DMS153 treated with DMSO at 0.1 percent for 48 hours (cell line): ENCODE results near the gene ABCC9.
"Not testable (repeated sequence)": the region's sequence is repeated elsewhere in the genome, so short reads cannot be mapped to it uniquely, and the experiment has no call there.

Experiments used
- DNase-seq: peaks from one replicate; lab custom pipeline; 2025; ENCODE audit not compliant: unreplicated experiment; lab: John Stamatoyannopoulos, UW

Gene ABCC9

GRCh38 chr12:21934173-21934572, 7.1 kb downstream of the ABCC9 start:
- DNase-seq: no peak

- DNase-seq: no peak
These were observed 7.6 kb downstream of the ABCC9 start for GRCh38 chr12:21933656-21934055.

- DNase-seq: not testable (repeated sequence)
These were observed 11.3 kb downstream of the ABCC9 start for GRCh38 chr12:21929972-21930371.

GRCh38 chr12:21925296-21925913, 15.8 kb downstream of the ABCC9 start:
- no peak for DNase-seq

- no peak for DNase-seq
These were observed 19.8 kb downstream of the ABCC9 start for GRCh38 chr12:21921436-21921835.

- DNase-seq: no peak
These were observed 22.8 kb downstream of the ABCC9 start for GRCh38 chr12:21918456-21918855.

GRCh38 chr12:21913823-21914222, 27.4 kb downstream of the ABCC9 start:
- no peak for DNase-seq

- no peak for DNase-seq
These were observed 28.9 kb downstream of the ABCC9 start for GRCh38 chr12:21912318-21912717.

- DNase-seq: no peak
These were observed 29.4 kb downstream of the ABCC9 start for GRCh38 chr12:21911832-21912231.

- DNase-seq: no peak
These were observed 30.6 kb downstream of the ABCC9 start for GRCh38 chr12:21910657-21911056.

- no peak for DNase-seq
These were observed 33.0 kb downstream of the ABCC9 start for GRCh38 chr12:21907948-21908837.

GRCh38 chr12:21906919-21907493, 34.2 kb downstream of the ABCC9 start:
- DNase-seq: no peak

- not testable (repeated sequence) for DNase-seq
These were observed 41.7 kb downstream of the ABCC9 start for GRCh38 chr12:21899532-21899931.

- DNase-seq: no peak
These were observed 45.6 kb downstream of the ABCC9 start for GRCh38 chr12:21895651-21896050.

GRCh38 chr12:21894792-21895595, 46.2 kb downstream of the ABCC9 start:
- no peak for DNase-seq

GRCh38 chr12:21893924-21894323, 47.3 kb downstream of the ABCC9 start:
- no peak for DNase-seq

- DNase-seq: no peak
These were observed 48.9 kb downstream of the ABCC9 start for GRCh38 chr12:21892341-21892740.

GRCh38 chr12:21891751-21892217, 49.4 kb downstream of the ABCC9 start:
- no peak for DNase-seq

GRCh38 chr12:21888276-21888863, 52.9 kb downstream of the ABCC9 start:
- no peak for DNase-seq

- no peak for DNase-seq
These were observed 56.3 kb downstream of the ABCC9 start for GRCh38 chr12:21884936-21885335.

GRCh38 chr12:21882635-21883034, 58.6 kb downstream of the ABCC9 start:
- DNase-seq: no peak
